Measurements from ENCODE around the gene TRIM41. TPM values are rescaled to one million over a fixed set of nuclear protein-coding genes. Genes with fewer than 3 reads are reported as not detected.
"Not testable (repeated sequence)": the region's sequence is repeated elsewhere in the genome, so short reads cannot be mapped to it uniquely, and the experiment has no call there.

Gene TRIM41
- total RNA-seq, 2 donors from 2014 or later = 22.2 to 41.1 TPM

DNA sequence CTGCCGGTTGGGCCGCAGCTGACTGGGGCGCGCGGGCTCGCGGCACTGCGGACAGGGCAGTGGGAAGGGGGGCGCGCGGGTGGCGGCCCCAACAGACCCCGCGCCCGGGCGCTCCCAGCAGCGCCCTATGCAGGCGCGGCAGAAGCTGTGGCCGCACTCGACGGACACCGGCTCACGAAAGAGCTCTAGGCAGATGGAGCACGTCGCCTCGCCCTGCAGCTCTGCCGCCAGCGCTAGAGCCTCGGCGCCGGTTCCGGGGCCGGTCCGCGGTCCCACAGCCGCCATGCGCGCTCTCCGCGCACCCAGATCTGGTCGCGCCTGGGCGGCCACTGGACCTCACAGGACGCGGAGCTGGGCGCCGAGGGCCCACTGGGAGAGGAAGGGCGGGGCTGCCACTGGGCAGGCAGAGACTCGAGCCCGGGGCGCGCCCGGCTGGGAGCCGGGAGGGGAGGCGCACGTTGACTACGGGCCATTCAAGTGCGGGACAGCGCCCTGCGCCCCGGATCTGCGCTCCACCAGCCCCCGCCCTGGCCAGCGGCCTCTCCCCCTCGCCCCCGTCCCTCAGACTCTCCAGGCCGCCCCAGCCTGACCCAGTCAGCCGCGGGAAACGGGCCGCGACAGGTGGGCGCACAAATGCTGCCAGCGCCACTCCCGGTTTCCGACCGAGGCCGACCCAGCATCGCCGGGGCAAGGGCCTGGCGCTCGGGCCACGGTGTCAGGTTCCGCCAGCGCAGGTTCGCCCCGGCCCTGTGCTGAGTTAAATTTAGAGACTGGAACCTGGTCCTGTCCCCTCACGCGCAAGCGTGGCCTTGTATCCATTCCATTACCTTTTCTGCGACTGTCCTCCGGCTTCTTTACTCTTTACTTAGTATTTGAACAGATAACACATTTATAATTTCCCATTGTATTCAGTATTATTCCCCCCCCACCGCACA is 18.0 kb upstream of the TRIM41 start, which contains the start of gene TRIM7:
TRIM7 (minus strand) TSS at position 371 of the 935 bp plus-strand sequence; CDS start at position 285, 86 bp downstream.
- H3K4me1 ChIP-seq = peaks cover 5% of the 10 kb centered on the region
- TF ChIP-seq, protein P1, sequence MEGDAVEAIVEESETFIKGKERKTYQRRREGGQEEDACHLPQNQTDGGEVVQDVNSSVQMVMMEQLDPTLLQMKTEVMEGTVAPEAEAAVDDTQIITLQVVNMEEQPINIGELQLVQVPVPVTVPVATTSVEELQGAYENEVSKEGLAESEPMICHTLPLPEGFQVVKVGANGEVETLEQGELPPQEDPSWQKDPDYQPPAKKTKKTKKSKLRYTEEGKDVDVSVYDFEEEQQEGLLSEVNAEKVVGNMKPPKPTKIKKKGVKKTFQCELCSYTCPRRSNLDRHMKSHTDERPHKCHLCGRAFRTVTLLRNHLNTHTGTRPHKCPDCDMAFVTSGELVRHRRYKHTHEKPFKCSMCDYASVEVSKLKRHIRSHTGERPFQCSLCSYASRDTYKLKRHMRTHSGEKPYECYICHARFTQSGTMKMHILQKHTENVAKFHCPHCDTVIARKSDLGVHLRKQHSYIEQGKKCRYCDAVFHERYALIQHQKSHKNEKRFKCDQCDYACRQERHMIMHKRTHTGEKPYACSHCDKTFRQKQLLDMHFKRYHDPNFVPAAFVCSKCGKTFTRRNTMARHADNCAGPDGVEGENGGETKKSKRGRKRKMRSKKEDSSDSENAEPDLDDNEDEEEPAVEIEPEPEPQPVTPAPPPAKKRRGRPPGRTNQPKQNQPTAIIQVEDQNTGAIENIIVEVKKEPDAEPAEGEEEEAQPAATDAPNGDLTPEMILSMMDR (IDR thresholded peaks at IDR 0.05) = no peak
- H3K9ac ChIP-seq (ENCODE audit: low read depth in 2 of 2, low read length in 2 of 2) = peak within 1 kb of the TSS; percentile 57 to 63
- peak within 1 kb of the TSS; percentile 47 for H3K4me3 ChIP-seq
- intact Hi-C loops (cut with DNase I) = no loop called here
- no peaks in the 10 kb centered on the region for H3K27me3 ChIP-seq
- H3K27ac ChIP-seq = no peak within 1 kb of the TSS
- H3K36me3 ChIP-seq = no peaks in the 10 kb centered on the region
- DNase-seq = peak; percentile 79
- H3K9me3 ChIP-seq = no peaks in the 10 kb centered on the region

DNA sequence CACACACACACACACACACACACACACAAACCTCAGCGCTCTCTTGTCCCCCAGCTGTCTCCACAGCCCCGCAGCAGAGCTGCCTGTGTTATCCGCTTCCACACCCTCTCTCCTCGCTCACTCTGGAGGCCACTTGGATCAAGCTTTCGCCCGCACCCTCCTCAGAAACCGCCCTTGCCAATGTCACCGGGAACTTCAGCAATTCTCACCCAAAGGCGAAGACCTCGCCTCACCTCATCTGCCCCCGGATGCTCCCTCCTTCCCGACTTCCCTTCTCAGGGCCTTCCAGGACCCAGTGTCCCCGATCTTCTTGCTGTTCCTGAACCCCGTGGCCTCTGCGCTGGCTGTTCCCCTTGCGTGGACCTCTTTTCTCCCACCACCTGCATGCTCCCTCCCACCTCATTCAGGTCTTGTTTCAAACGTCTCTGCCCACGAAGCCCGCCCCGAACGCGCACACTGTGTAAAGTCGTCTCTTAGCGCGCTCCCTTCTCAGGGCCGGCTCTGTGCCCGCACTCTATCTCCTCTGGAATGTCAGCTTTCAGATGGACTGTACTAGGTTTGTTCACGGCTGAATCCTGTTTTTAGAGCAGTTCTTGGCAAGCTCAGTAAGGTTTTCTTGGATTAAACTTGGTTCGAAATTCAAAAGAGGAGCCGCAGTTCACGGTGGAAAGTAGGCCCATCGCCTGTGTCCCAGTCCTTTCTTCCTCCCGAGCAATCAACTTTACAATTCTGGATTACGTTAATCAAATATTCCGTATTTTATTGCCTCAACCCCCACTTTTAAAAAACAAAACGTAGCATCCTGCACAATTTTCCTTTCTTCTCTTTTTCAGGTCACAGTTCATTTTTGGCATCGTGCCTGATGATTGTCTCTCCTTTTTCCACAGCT is 17.1 kb upstream of the TRIM41 start:
- Histone ChIP-seq H3K9ac (ENCODE audit: low read depth in 2 of 2, low read length in 2 of 2) (peak overlapping the region; percentile 56 to 63), H3K4me3 (peak overlapping the region; percentile 47), H3K36me3 (no peaks in the 10 kb centered on the region), H3K27me3 (no peaks in the 10 kb centered on the region), H3K4me1 (peaks cover 5% of the 10 kb centered on the region), H3K27ac (no peak overlapping the region), H3K9me3 (no peaks in the 10 kb centered on the region)
- TF ChIP-seq, protein P1 (IDR thresholded peaks at IDR 0.05) = no peak
- intact Hi-C loops (cut with DNase I) = no loop called here
- DNase-seq = peak; percentile 50

DNA sequence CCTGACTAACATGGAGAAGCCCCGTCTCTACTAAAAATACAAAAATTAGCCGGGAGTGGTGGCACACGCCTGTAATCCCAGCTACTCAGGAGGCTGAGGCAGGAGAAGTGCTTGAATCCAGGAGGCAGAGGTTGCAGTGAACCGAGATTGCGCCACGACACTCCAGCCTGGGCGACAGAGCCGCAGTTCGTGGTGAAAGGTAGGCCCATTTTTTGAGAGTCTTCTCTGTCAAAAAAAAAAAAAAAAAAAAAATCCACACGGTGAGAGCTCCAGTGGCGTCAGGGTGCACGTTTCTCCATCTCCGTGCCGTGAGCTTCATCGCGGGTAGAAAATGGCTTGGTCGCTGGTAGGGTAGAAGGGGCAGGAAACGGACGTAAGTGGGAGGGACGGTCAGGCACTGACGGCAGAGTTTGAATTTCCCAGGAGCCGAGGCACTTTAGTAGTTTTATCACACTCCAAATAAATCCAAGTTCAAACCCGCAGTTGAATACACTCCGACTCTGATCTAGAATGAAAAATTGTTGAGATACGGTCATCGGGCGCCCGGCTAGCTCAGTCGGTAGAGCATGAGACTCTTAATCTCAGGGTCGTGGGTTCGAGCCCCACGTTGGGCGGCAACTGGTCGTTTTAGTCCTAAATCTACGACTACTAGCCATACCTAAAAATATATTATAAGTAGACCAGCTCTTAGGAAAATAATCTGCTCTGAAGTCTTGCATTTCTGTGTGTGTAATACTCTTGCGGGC is 15.7 kb upstream of the TRIM41 start:
- TF ChIP-seq, protein P1 (IDR thresholded peaks at IDR 0.05) = no peak
- Histone ChIP-seq H3K9me3 (no peaks in the 10 kb centered on the region), H3K4me1 (peaks cover 5% of the 10 kb centered on the region), H3K27me3 (no peaks in the 10 kb centered on the region), H3K27ac (peak overlapping the region; percentile 62), H3K9ac (ENCODE audit: low read depth in 2 of 2, low read length in 2 of 2) (peak overlapping the region in 1 of 2 donors; percentile 63), H3K4me3 (peak overlapping the region; percentile 40), H3K36me3 (no peaks in the 10 kb centered on the region)
- intact Hi-C loops (cut with DNase I) = no loop called here
- peak; percentile 93 for DNase-seq

DNA sequence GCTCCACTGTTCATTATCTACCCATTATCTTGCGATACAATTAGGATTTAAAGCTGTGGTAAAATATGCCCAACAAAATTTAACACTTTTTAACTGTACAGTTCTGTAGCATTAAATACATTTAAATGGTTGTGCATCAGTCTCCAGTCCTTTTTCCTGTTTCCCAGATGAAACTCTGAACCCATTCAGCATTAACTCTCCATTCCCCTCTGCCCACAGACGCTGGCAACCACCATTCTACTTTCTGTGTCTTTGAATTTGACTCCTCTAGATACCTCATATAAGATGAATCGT is 15.2 kb upstream of the TRIM41 start:
- H3K4me1 ChIP-seq = peaks cover 5% of the 10 kb centered on the region
- no peak overlapping the region for H3K9ac ChIP-seq (ENCODE audit: low read depth in 2 of 2, low read length in 2 of 2)
- no peaks in the 10 kb centered on the region for H3K9me3 ChIP-seq
- H3K4me3 ChIP-seq = no peak overlapping the region
- H3K27ac ChIP-seq = no peak overlapping the region
- no peak for DNase-seq
- TF ChIP-seq, protein P1 (IDR thresholded peaks at IDR 0.05) = no peak
- H3K36me3 ChIP-seq = no peaks in the 10 kb centered on the region
- intact Hi-C loops (cut with DNase I) = no loop called here
- no peaks in the 10 kb centered on the region for H3K27me3 ChIP-seq

DNA sequence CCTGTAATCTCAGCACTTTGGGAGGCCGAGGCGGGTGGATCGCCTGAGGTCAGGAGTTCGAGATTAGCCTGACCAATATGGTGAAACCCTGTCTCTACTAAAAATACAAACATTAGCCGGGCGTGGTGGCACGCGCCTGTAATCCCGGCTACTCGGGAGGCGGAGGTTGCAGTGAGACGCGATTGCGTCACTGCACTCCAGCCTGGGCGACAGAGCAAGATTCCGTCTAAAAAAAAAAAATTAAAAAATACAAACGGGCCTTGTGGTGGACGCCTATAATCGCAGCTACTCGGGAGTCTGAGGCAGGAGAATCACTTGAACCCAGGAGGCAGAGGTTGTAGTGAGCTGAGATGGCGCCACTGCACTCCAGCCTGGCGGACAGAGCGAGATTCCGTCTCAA is 14.1 kb upstream of the TRIM41 start:
- intact Hi-C loops (cut with DNase I); H3K27me3 ChIP-seq; H3K9me3 ChIP-seq; H3K27ac ChIP-seq; H3K9ac ChIP-seq (ENCODE audit: low read depth in 2 of 2, low read length in 2 of 2); H3K4me1 ChIP-seq; DNase-seq; H3K36me3 ChIP-seq; H3K4me3 ChIP-seq: not testable (repeated sequence)

GRCh38 chr5:181210148-181210547 is 12.9 kb upstream of the TRIM41 start:
- DNase-seq; H3K4me1 ChIP-seq; H3K36me3 ChIP-seq; H3K9me3 ChIP-seq; H3K9ac ChIP-seq (ENCODE audit: low read depth in 2 of 2, low read length in 2 of 2); intact Hi-C loops (cut with DNase I); H3K27ac ChIP-seq; H3K27me3 ChIP-seq; H3K4me3 ChIP-seq: not testable (repeated sequence)

- H3K27me3 ChIP-seq; H3K4me1 ChIP-seq; intact Hi-C loops (cut with DNase I); H3K4me3 ChIP-seq; H3K36me3 ChIP-seq; H3K9me3 ChIP-seq; DNase-seq; H3K27ac ChIP-seq; H3K9ac ChIP-seq (ENCODE audit: low read depth in 2 of 2, low read length in 2 of 2): not testable (repeated sequence)
Measured at GRCh38 chr5:181210698-181211097, 12.4 kb upstream of the TRIM41 start.

Measured in colonic mucosa (tissue), 4 donors.